GM12878 (cell line): ENCODE results near the gene NAGK. TPM values are rescaled to one million over a fixed set of nuclear protein-coding genes. Genes with fewer than 3 reads are reported as not detected.

Experiments
- ATAC-seq: fragments of 200-7000 bp; cut with Tn5 transposase; 3 replicates; pipeline ENCODE4 v1.9.1; 2020; ENCODE audit warnings: mild to moderate bottlenecking, moderate library complexity
- BruUV-seq: library from RNA; stranded (reverse); fragments of 400-500 nt; replicated peaks from 2 replicates; lab custom pipeline; 2021; lab: Mats Ljungman, UMichigan
- CTCF ChIA-PET: fragments of 300-600 bp; sonication (Branson Sonifier 250); formaldehyde crosslinking; extraction: SDS; loops from one replicate; lab custom pipeline; 2021; ENCODE audit warnings: inconsistent platforms; lab: Yijun Ruan, JAX
- POLR2A ChIA-PET: fragments of 350-600 bp; formaldehyde crosslinking; extraction: SDS; loops from one replicate; lab custom pipeline; 2021; ENCODE audit warnings: inconsistent platforms; lab: Charles Lee
- RAD21 ChIA-PET: fragments of 300-600 bp; sonication (Branson Sonifier 250); formaldehyde crosslinking; loops from one replicate; lab custom pipeline; 2023; ENCODE audit warnings: antibody characterized with exemption; ENCODE audit not compliant: unreplicated experiment; lab: Charles Lee
- SMC1A ChIA-PET: fragments of 300-600 bp; sonication (Branson Sonifier 250); formaldehyde crosslinking; loops from one replicate; lab custom pipeline; 2023; ENCODE audit not compliant: unreplicated experiment, uncharacterized antibody; lab: Charles Lee
- DNase-seq: peaks from one replicate; pipeline ENCODE4 v3.0.0-alpha.2; 2011; ENCODE audit warnings: low read depth, low spot score
- FAIRE-seq: peaks from 3 replicates; lab custom pipeline; 2011; peaks lifted over from hg19 to GRCh38; lab: Jason Lieb, UNC
- H2AFZ ChIP-seq: 2 replicates; pipeline ENCODE4 v1.6.0; 2011; ENCODE audit warnings: low read depth, low read length, control low read depth; ENCODE audit not compliant: control insufficient read depth
- H3K27ac ChIP-seq: 2 replicates; pipeline ENCODE4 v1.5.1; 2011; ENCODE audit warnings: control low read depth; ENCODE audit not compliant: control insufficient read depth, insufficient read depth
- H3K27me3 ChIP-seq, 2 experiments: replicated peaks in 1 of 2; 2 replicates each; pipeline versions ENCODE4 v1.6.0 to v1.6.1; 2011; ENCODE audit warnings: low read length in 1 of 2; ENCODE audit not compliant: control insufficient read depth in 2 of 2, insufficient read depth in 2 of 2
- H3K36me3 ChIP-seq, 2 experiments: 2 replicates each; pipeline ENCODE4 v1.5.1; 2011; ENCODE audit warnings: low read length in 1 of 2; ENCODE audit not compliant: control insufficient read depth in 2 of 2, insufficient read depth in 2 of 2
- H3K4me1 ChIP-seq: 2 replicates; pipeline ENCODE4 v1.6.1; 2011; ENCODE audit warnings: mild to moderate bottlenecking, low read length, moderate library complexity, mixed read lengths; ENCODE audit not compliant: control insufficient read depth, insufficient read depth
- H3K4me2 ChIP-seq: 2 replicates; pipeline ENCODE4 v1.6.0; 2011; ENCODE audit warnings: control low read depth; ENCODE audit not compliant: control insufficient read depth, insufficient read depth
- H3K4me3 ChIP-seq: fragments of 200-600 bp; sonication (generic); 2 replicates; pipeline ENCODE4 v1.5.1; 2016
- H3K79me2 ChIP-seq: 2 replicates; pipeline ENCODE4 v1.6.0; 2011; ENCODE audit warnings: low read length; ENCODE audit not compliant: control insufficient read depth, insufficient read depth
- H3K9ac ChIP-seq: 2 replicates; pipeline ENCODE4 v1.8.0; 2011; ENCODE audit warnings: low read length, control low read depth, mixed read lengths; ENCODE audit not compliant: control insufficient read depth, insufficient read depth
- H3K9me3 ChIP-seq: replicated peaks from 3 replicates; pipeline ENCODE4 v1.5.1; 2011; ENCODE audit warnings: mild to moderate bottlenecking, low read length; ENCODE audit not compliant: control insufficient read depth, insufficient read depth
- H4K20me1 ChIP-seq: 2 replicates; pipeline ENCODE4 v1.6.0; 2011; ENCODE audit not compliant: control insufficient read depth, insufficient read depth
- ATF7 ChIP-seq: fragments of 450-650 bp; IDR thresholded peaks from 2 replicates; pipeline ENCODE4 v1.6.1; 2016; ENCODE audit warnings: low read depth, mild to moderate bottlenecking
- BMI1 ChIP-seq: fragments of 450-650 bp; IDR thresholded peaks from 2 replicates; pipeline ENCODE4 v1.6.1; 2016; ENCODE audit warnings: mild to moderate bottlenecking, moderate library complexity, borderline replicate concordance
- CHD1 ChIP-seq: IDR thresholded peaks from 2 replicates; pipeline ENCODE4 v1.6.1; 2012; ENCODE audit warnings: low read depth, low read length, improper control_type of control experiment
- CHD4 ChIP-seq: fragments of 200-600 bp; sonication (generic); IDR thresholded peaks from 2 replicates; pipeline ENCODE4 v1.6.1; 2016; ENCODE audit warnings: mild to moderate bottlenecking
- FOS ChIP-seq: IDR thresholded peaks from 3 replicates; pipeline ENCODE4 v1.6.1; 2011; ENCODE audit warnings: borderline replicate concordance; ENCODE audit not compliant: insufficient read length; ENCODE audit errors: extremely low read depth
- HDGF ChIP-seq: fragments of 450-650 bp; IDR thresholded peaks from 2 replicates; pipeline ENCODE4 v1.6.1; 2016; ENCODE audit warnings: antibody characterized with exemption
- KDM1A ChIP-seq: fragments of 200-600 bp; sonication (generic); IDR thresholded peaks from 2 replicates; pipeline ENCODE4 v1.6.1; 2016; ENCODE audit warnings: borderline replicate concordance
- SREBF1 ChIP-seq: IDR thresholded peaks from 2 replicates; pipeline ENCODE4 v1.6.1; 2012; ENCODE audit warnings: mild to moderate bottlenecking, low read length
- SRF ChIP-seq, 2 experiments: IDR thresholded peaks; 2 replicates each; pipeline ENCODE4 v1.6.1; 2011; ENCODE audit warnings: low read depth in 2 of 2, low read length in 2 of 2, mild to moderate bottlenecking in 1 of 2, moderate library complexity in 1 of 2
- STAT1 ChIP-seq: fragments of 450-650 bp; conservative IDR thresholded peaks from 2 replicates; pipeline ENCODE4 v1.6.1; 2014; ENCODE audit warnings: antibody characterized with exemption, mild to moderate bottlenecking
- ZBTB40 ChIP-seq: fragments of 450-650 bp; IDR thresholded peaks from 2 replicates; pipeline ENCODE4 v1.6.1; 2016; ENCODE audit warnings: mild to moderate bottlenecking, moderate library complexity, borderline replicate concordance
- WGBS: methylation state at CpG from one replicate; pipeline ENCODE4 v1.1.6; 2016; ENCODE audit warnings: low lambda C conversion rate; ENCODE audit not compliant: insufficient replicate concordance, insufficient coverage; ENCODE audit errors: missing lambda C conversion rate; 5-methylcytosine and 5-hydroxymethylcytosine counted together
- in situ Hi-C: fragments of 300-500 bp; cut with MboI; formaldehyde crosslinking; loops from 9 replicates; pipeline ENCODE4 v1.14.3; 2018; ENCODE audit warnings: mixed read lengths
- intact Hi-C: fragments of 100-400 bp; cut with micrococcal nuclease; formaldehyde crosslinking; loops from one replicate; pipeline ENCODE4 v1.14.2; 2022; ENCODE audit not compliant: unreplicated experiment
- polyA plus RNA-seq, 11 experiments: library from polyadenylated mRNA; depleted of rRNA in 4 of 11; unstranded in 6 of 11; stranded (reverse) in 5 of 11; fragments of >200 nt; fragmentation: Nextera tagmentation in 4 of 11; fragmentation: Illumina TruSeq in 1 of 11; extraction: Ambion mirVana in 4 of 11; extraction: Trizol in 1 of 11; gene quantifications; 1 replicate in 1 of 11; 2 replicates in 10 of 11; pipeline versions ENCODE4 v1.2.1 to v1.2.3, GENCODE V29; 2011 to 2016; ENCODE audit warnings: inconsistent platforms in 2 of 11, missing spikeins in 2 of 11, low read depth in 1 of 11
- total RNA-seq, 4 experiments: library from RNA; depleted of rRNA in 3 of 4; stranded (reverse); fragments of >200 nt in 3 of 4; fragmentation: Illumina TruSeq in 1 of 4; extraction: Trizol in 1 of 4; gene quantifications; 2 replicates each; pipeline versions ENCODE4 v1.2.1 to v1.2.3, GENCODE V29; 2013 to 2021

Gene NAGK
- total and polyA plus RNA-seq, 10 of the 15 experiments (the other 5 are each of a cell fraction or from before 2014, with no cell fraction given): 67.7 to 137 (median 115) TPM

GRCh38 chr2:71074893-71075395 is 6.5 kb downstream of the NAGK start:
- BruUV-seq: no TSS peak
- POLR2A ChIA-PET: no interaction called here
- H3K79me2 ChIP-seq: peaks cover 37% of the 10 kb centered on the region
- intact Hi-C loops: no loop called here
- TF ChIP-seq ZBTB40 (no peak), CHD1 (no peak), SRF (IDR thresholded peaks at IDR 0.05; ENCODE audit: low read depth in 2 of 2, low read length in 2 of 2) (no peak), CHD4 (no peak), STAT1 (no peak), KDM1A (no peak), BMI1 (no peak), ATF7 (no peak), HDGF (no peak), FOS (no peak), SREBF1 (no peak)
- TF ChIP-seq, all 136 proteins: peak for 0
- RAD21 ChIA-PET: no interaction called here
- H2AFZ ChIP-seq: no peak overlapping the region
- SMC1A ChIA-PET: no interaction called here
- no peaks in the 10 kb centered on the region for H3K27me3 ChIP-seq
- H3K4me1 ChIP-seq: peaks cover 29% of the 10 kb centered on the region
- no peak overlapping the region for H3K27ac ChIP-seq
- in situ Hi-C loops: no loop called here
- peaks cover 23 to 36% of the 10 kb centered on the region in 2 experiments for H3K36me3 ChIP-seq
- H4K20me1 ChIP-seq: no peaks in the 10 kb centered on the region
- 96% methylated on average over 2 of the region's 2 CpGs for WGBS
- no peak overlapping the region for H3K4me3 ChIP-seq
- CTCF ChIA-PET: interaction anchor here (0.7 to 2.4 kb wide), 3 partner anchors 16 to 27 kb away, joined by 4 to 9 read pairs (median 4); no protein-coding TSS in a partner anchor
- no peak overlapping the region for H3K9ac ChIP-seq
- H3K4me2 ChIP-seq: no peak overlapping the region
- ATAC-seq: no peak
- no peak for FAIRE-seq
- no peak for DNase-seq
- no peaks in the 10 kb centered on the region for H3K9me3 ChIP-seq
